Measurements from ENCODE around the gene CD79A. TPM values are rescaled to one million over a fixed set of nuclear protein-coding genes. Genes with fewer than 3 reads are reported as not detected.

The CD79A gene
- total and polyA plus RNA-seq, 12 donors, result 0.17 to 1.4 (median 0.29) TPM; not detected in 8

- Histone ChIP-seq H3K27me3 (no peaks in the 10 kb centered on the region), H3K4me1 (peaks cover 7 to 69% (median 47%) of the 10 kb centered on the region in 9 donors), H3K9me3 (no peaks in the 10 kb centered on the region), H3K4me3 (no peak overlapping the region), H3K36me3 (peaks cover 0 to 77% (median 30%) of the 10 kb centered on the region in 9 donors), H3K27ac (peak overlapping the region in 1 of 10 donors; percentile 94)
- TF ChIP-seq CTCF (IDR thresholded peaks at IDR 0.05), result no peak
- intact Hi-C loops (cut with DNase I), result loop anchor here in 3 of 10 donors (5.0 kb wide), 1 partner anchor 94 kb away; the partner anchor contains the start of gene RABAC1 (in 3 of the 3)
- ATAC-seq, result no peak
- no peak for DNase-seq
- 83 to 85% methylated on average over 11 of the region's 11 CpGs for WGBS, 2 donors
Observed at GRCh38 chr19:41863209-41863931, 13.7 kb upstream of the CD79A start.

DNA sequence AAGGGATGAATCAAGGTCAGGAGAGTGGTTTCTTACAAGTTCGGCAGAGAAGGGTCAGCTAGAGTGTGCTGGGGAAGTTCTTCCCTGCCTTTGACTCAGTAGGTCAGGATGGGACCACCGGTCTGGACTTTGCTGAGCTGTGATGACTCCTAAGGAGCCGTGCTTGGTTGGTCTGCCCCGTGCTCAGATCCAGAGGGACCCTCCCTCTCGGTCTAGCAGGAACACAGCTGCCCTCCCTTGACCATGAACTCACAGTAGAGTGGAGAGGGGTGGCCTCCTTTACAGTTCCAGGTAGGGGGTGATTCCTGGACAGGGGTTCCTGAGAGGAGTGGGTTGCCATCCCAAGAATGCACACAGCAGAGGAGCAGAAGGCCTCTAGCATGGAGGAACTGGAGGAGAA lies 12.7 kb upstream of the CD79A start:
- Histone ChIP-seq H3K27me3 (no peaks in the 10 kb centered on the region), H3K9me3 (no peaks in the 10 kb centered on the region), H3K36me3 (peaks cover 0 to 87% (median 32%) of the 10 kb centered on the region in 9 donors), H3K4me3 (no peak overlapping the region), H3K4me1 (peaks cover 7 to 70% (median 48%) of the 10 kb centered on the region in 9 donors), H3K27ac (no peak overlapping the region)
- no peak for TF ChIP-seq CTCF (IDR thresholded peaks at IDR 0.05)
- no peak for DNase-seq
- no peak for ATAC-seq
- intact Hi-C loops (cut with DNase I), result loop anchor here in 3 of 10 donors (5.0 kb wide), 1 partner anchor 93 kb away; the partner anchor contains the start of gene RABAC1 (in 3 of the 3)
- WGBS, 2 donors, result 88 to 91% methylated on average over 5 of the region's 5 CpGs

GRCh38 chr19:41866284-41866683 lies 10.8 kb upstream of the CD79A start:
- intact Hi-C loops (cut with DNase I), result no loop called here
- DNase-seq (no peak), ATAC-seq (no peak)
- no peak for TF ChIP-seq CTCF (IDR thresholded peaks at IDR 0.05)
- Histone ChIP-seq H3K9me3 (no peaks in the 10 kb centered on the region), H3K4me3 (no peak overlapping the region), H3K36me3 (peaks cover 0 to 100% (median 46%) of the 10 kb centered on the region in 9 donors), H3K4me1 (peaks cover 2 to 81% (median 56%) of the 10 kb centered on the region in 9 donors), H3K27ac (no peak overlapping the region), H3K27me3 (no peaks in the 10 kb centered on the region)
- WGBS, 2 donors, result 90 to 93% methylated on average over 3 of the region's 3 CpGs

GRCh38 chr19:41868120-41868988 lies 8.7 kb upstream of the CD79A start:
- intact Hi-C loops (cut with DNase I), result no loop called here
- no peak for DNase-seq

More at GRCh38 chr19:41868120-41868988, 8.7 kb upstream of the CD79A start:
- peaks cover 0 to 92% (median 49%) of the 10 kb centered on the region in 9 donors for H3K36me3 ChIP-seq
- H3K4me3 ChIP-seq, result no peak overlapping the region
- TF ChIP-seq CTCF (IDR thresholded peaks at IDR 0.05), result no peak
- H3K9me3 ChIP-seq, result no peaks in the 10 kb centered on the region
- peaks cover 0 to 81% (median 57%) of the 10 kb centered on the region in 9 donors for H3K4me1 ChIP-seq
- H3K27ac ChIP-seq, result peak overlapping the region in 1 of 10 donors; percentile 10
- ATAC-seq, result no peak
- WGBS, 2 donors, result 83 to 86% methylated on average over 10 of the region's 10 CpGs
- no peaks in the 10 kb centered on the region for H3K27me3 ChIP-seq
